ENCODE measurements around the gene SESN1. TPM values are rescaled to one million over a fixed set of nuclear protein-coding genes. Genes with fewer than 3 reads are reported as not detected.

The SESN1 gene
- total RNA-seq, 1 donor from 2014 or later = 27.1 TPM

GRCh38 chr6:108937170-108937569 lies 157.5 kb downstream of the SESN1 start:
- H3K4me3 Mint-ChIP-seq (ENCODE audit: unreplicated experiment) = no peak overlapping the region
- H3K36me3 Mint-ChIP-seq (ENCODE audit: unreplicated experiment) = peaks cover 5% of the 10 kb centered on the region
- no peaks in the 10 kb centered on the region for H3K27me3 Mint-ChIP-seq (ENCODE audit: unreplicated experiment)
- no peak overlapping the region for H3K27ac Mint-ChIP-seq (ENCODE audit: unreplicated experiment)
- DNase-seq = no peak
- no peak for TF ChIP-seq CTCF (IDR thresholded peaks at IDR 0.05; ENCODE audit: partially characterized antibody, unreplicated experiment)
- H3K9me3 Mint-ChIP-seq (ENCODE audit: unreplicated experiment) = no peaks in the 10 kb centered on the region
- no peaks in the 10 kb centered on the region for H3K4me1 Mint-ChIP-seq (ENCODE audit: low read depth, unreplicated experiment)

Other genes starting within 250 kb of the SESN1 start
- gene ARMC2, start 246.4 kb downstream of the SESN1 start, total RNA-seq (ENCODE audit: unreplicated experiment) = 6.9 TPM
- 22.7 TPM for gene CEP57L1, start 661 bp upstream of the SESN1 start, total RNA-seq (ENCODE audit: unreplicated experiment)